GM10248 (cell line): ENCODE measurements around the gene TSSK2.

Experiments
- CTCF ChIA-PET: fragments of 300-600 bp; sonication (Branson Sonifier 250); formaldehyde crosslinking; extraction: SDS; loops from one replicate; lab custom pipeline; 2021; ENCODE audit warnings: antibody characterized with exemption; lab: Yijun Ruan, JAX
- POLR2A ChIA-PET: fragments of 350-650 bp; sonication (Branson Sonifier 250); formaldehyde crosslinking; extraction: SDS; loops from one replicate; lab custom pipeline; 2020; ENCODE audit warnings: antibody characterized with exemption; lab: Yijun Ruan, JAX
- DNase-seq: peaks from one replicate; pipeline ENCODE4 v3.0.0; 2012; ENCODE audit errors: extremely low spot score
- TF ChIP-seq, protein P1 (sequence below): IDR thresholded peaks from 2 replicates; pipeline ENCODE4 v1.5.1; 2012; ENCODE audit warnings: mild to moderate bottlenecking, low read depth; ENCODE audit errors: extremely low read depth, missing control alignments, control extremely low read depth

Gene TSSK2

GRCh38 chr22:19129871-19130270 lies 1.2 kb upstream of the TSSK2 start:
- DNase-seq, result no peak
- ChIA-PET CTCF (interaction anchor here (0.9 to 1.0 kb wide), 2 partner anchors 14 to 23 kb away, joined by 3 to 4 read pairs; partner anchors contain the start of gene ESS2), POLR2A (no interaction called here)
- TF ChIP-seq, protein P1, sequence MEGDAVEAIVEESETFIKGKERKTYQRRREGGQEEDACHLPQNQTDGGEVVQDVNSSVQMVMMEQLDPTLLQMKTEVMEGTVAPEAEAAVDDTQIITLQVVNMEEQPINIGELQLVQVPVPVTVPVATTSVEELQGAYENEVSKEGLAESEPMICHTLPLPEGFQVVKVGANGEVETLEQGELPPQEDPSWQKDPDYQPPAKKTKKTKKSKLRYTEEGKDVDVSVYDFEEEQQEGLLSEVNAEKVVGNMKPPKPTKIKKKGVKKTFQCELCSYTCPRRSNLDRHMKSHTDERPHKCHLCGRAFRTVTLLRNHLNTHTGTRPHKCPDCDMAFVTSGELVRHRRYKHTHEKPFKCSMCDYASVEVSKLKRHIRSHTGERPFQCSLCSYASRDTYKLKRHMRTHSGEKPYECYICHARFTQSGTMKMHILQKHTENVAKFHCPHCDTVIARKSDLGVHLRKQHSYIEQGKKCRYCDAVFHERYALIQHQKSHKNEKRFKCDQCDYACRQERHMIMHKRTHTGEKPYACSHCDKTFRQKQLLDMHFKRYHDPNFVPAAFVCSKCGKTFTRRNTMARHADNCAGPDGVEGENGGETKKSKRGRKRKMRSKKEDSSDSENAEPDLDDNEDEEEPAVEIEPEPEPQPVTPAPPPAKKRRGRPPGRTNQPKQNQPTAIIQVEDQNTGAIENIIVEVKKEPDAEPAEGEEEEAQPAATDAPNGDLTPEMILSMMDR, result no peak

GRCh38 chr22:19131685-19132015 lies 542 bp downstream of the TSSK2 start:
- no peak for DNase-seq
- ChIA-PET CTCF (interaction anchor here (0.8 to 2.0 kb wide), 4 partner anchors 12 to 779 kb away, joined by 3 to 4 read pairs (median 3); no protein-coding TSS in a partner anchor), POLR2A (interaction anchor here (1.9 kb wide), 1 partner anchor 10 kb away, joined by 4 read pairs; the partner anchor contains the start of gene DGCR2)
- TF ChIP-seq, protein P1, result no peak

GRCh38 chr22:19132153-19132552 lies 1.0 kb downstream of the TSSK2 start:
- TF ChIP-seq, protein P1, result no peak
- ChIA-PET POLR2A (interaction anchor here (1.9 kb wide), 1 partner anchor 10 kb away, joined by 4 read pairs; the partner anchor contains the start of gene DGCR2), CTCF (interaction anchor here (0.8 to 2.9 kb wide), 3 partner anchors 12 to 778 kb away, joined by 3 to 15 read pairs (median 4); partner anchors contain the start of gene ESS2)
- no peak for DNase-seq

GRCh38 chr22:19132693-19133400 lies 1.7 kb downstream of the TSSK2 start:
- TF ChIP-seq, protein P1, result no peak
- CTCF ChIA-PET, result interaction anchor here (1.2 to 2.9 kb wide), 3 partner anchors 12 to 25 kb away, joined by 3 to 15 read pairs (median 4); partner anchors contain the start of gene ESS2
- POLR2A ChIA-PET, result interaction anchor here (1.9 kb wide), 1 partner anchor 11 kb away, joined by 4 read pairs; the partner anchor contains the start of gene DGCR2
- no peak for DNase-seq

DNA sequence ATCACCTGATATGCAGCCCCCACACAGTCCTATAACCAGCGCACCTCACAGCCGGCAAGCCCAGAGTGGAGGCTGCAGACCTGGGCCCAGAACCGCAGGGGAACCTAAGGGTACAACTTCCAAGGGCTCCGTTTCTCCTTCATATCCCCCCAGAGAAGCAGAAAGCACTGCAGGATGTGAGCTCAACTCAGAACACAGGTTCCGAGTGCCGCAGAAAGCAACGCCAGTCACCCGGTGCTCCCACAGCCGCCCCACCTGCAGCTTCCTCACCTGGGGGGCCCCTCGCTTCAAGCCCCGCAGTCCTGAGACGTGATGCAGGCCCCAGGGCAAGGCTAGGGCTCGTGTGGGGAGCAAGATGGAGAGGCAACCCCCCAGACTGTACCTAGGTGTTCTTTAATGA lies 2.5 kb downstream of the TSSK2 start:
- ChIA-PET CTCF (interaction anchor here (1.2 to 2.9 kb wide), 3 partner anchors 11 to 25 kb away, joined by 3 to 15 read pairs (median 4); partner anchors contain the start of gene ESS2), POLR2A (interaction anchor here (1.0 kb wide), 1 partner anchor 9 kb away, joined by 4 read pairs; no protein-coding TSS in a partner anchor)
- TF ChIP-seq, protein P1, result no peak
- DNase-seq, result no peak

- TF ChIP-seq, protein P1, result no peak
- ChIA-PET CTCF (interaction anchor here (1.2 to 2.9 kb wide), 2 partner anchors 10 to 24 kb away, joined by 3 to 15 read pairs; partner anchors contain the start of gene ESS2), POLR2A (interaction anchor here (1.0 kb wide), 1 partner anchor 8 kb away, joined by 4 read pairs; no protein-coding TSS in a partner anchor)
- DNase-seq, result no peak
These were observed 3.2 kb downstream of the TSSK2 start for GRCh38 chr22:19134176-19134831.
